Kidney (tissue), 14 donors: ENCODE measurements around the gene MIOS. TPM values are rescaled to one million over a fixed set of nuclear protein-coding genes. Genes with fewer than 3 reads are reported as not detected.

Experiments
- DNase-seq, 5 donors: peaks; one replicate each; pipeline ENCODE4 v3.0.0-alpha.2; 2013 to 2020
- FAIRE-seq: peaks from 2 replicates; lab custom pipeline; 2012; peaks lifted over from hg19 to GRCh38; lab: Jason Lieb, UNC
- H3K27ac ChIP-seq, 2 donors: one replicate each; pipeline ENCODE4 v1.7.0; 2013; ENCODE audit warnings: low read depth in 2 of 2, low read length in 2 of 2, inconsistent platforms in 1 of 2
- H3K27me3 ChIP-seq: one replicate; pipeline ENCODE4 v1.7.1; 2013; ENCODE audit warnings: low read length, inconsistent platforms; ENCODE audit not compliant: control insufficient read depth, insufficient read depth
- H3K36me3 ChIP-seq, 3 donors: one replicate each; pipeline versions ENCODE4 v1.7.0 to v1.7.1; 2013; ENCODE audit warnings: low read length in 3 of 3, control low read depth in 1 of 3, inconsistent platforms in 1 of 3; ENCODE audit not compliant: insufficient read depth in 3 of 3, control insufficient read depth in 2 of 3
- H3K4me1 ChIP-seq, 3 donors: one replicate each; pipeline versions ENCODE4 v1.7.0 to v1.7.1; 2013; ENCODE audit warnings: low read length in 3 of 3, inconsistent platforms in 1 of 3, low read depth in 1 of 3; ENCODE audit not compliant: control insufficient read depth in 2 of 3, insufficient read depth in 2 of 3
- H3K4me3 ChIP-seq, 3 donors: one replicate each; pipeline versions ENCODE4 v1.7.0 to v1.8.1; 2013; ENCODE audit warnings: low read length in 3 of 3, control low read depth in 1 of 3, inconsistent platforms in 1 of 3
- H3K9ac ChIP-seq, 3 donors: one replicate each; pipeline versions ENCODE4 v1.7.0 to v1.7.1; 2013; ENCODE audit warnings: low read length in 3 of 3, control low read depth in 1 of 3, inconsistent platforms in 1 of 3
- H3K9me3 ChIP-seq, 3 donors: one replicate each; pipeline versions ENCODE4 v1.7.0 to v1.7.1; 2013; ENCODE audit warnings: low read length in 3 of 3, control low read depth in 1 of 3, inconsistent platforms in 1 of 3; ENCODE audit not compliant: control insufficient read depth in 2 of 3, insufficient read depth in 1 of 3
- intact Hi-C: fragments of 100-400 bp; cut with DNase I; formaldehyde crosslinking; loops from one replicate; pipeline ENCODE4 v1.11.1; 2022
- polyA plus RNA-seq: library from polyadenylated mRNA; stranded (reverse); fragments of 350-450 nt; fragmentation: Illumina TruSeq; extraction: RNeasy Lipid Tissue Mini Kit (QIAGEN cat#74804); gene quantifications from one replicate; pipeline ENCODE4 v1.2.3, GENCODE V29; 2014; ENCODE audit warnings: low read depth, low replicate concordance; ENCODE audit not compliant: insufficient read depth
- total RNA-seq: library from RNA; stranded (reverse); fragmentation: NEBNext Ultra II Directional; extraction: Animal tissue kit (Norgen Biotek cat#: 25700); gene quantifications from one replicate; pipeline ENCODE4 v1.2.1, GENCODE V29; 2021
- TF ChIP-seq, protein P1 (sequence below): IDR thresholded peaks from 3 replicates; pipeline ENCODE4 v1.5.1; 2012; ENCODE audit warnings: mild to moderate bottlenecking, moderate library complexity, borderline replicate concordance; ENCODE audit not compliant: insufficient read depth; ENCODE audit errors: extremely low read depth
- donor health status: control.
- donor health status: control.
- donor health status: control.
- donor health status: control.
- donor health status: control.
- donor health status: DM: yes; HTN: yes; CAD: no.
- donor health status: Normal renal cell carcinoma (clear cell type).

MIOS gene
- total and polyA plus RNA-seq, 2 donors from 2014 or later: 12.4 to 37.0 TPM

DNA sequence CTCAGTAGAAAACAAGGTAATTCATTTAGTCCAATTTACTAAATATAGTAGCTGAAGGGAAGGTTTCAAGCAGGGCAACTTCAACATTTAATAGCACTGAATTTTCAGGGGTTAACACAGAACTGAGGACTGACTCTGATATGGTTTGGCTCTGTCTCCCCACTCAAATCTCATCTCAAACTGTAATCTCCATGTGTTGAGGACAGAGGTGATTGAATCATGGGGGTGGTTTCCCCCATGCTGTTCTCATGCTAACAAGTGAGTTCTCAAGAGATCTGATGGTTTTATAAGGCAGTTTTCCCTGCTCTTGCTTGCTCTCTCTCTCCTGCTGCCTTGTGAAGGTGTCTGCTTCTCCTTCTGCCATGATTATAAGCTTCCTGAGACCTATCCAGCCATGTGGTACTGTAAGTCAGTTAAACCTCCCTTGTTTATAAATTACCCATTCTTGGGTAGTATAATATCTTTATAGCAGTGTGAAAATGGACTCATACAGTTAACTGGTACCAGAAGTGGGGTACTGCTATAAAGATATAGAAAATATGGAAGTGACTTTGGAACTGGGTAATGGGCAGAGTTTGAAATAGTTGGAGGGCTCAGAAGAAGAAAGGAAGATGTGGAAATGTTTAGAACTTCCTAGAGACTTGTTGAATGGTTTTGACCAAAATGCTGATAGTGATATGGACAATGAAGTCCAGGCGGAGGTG lies 64.1 kb downstream of the MIOS start:
- no peaks in the 10 kb centered on the region for H3K4me1 ChIP-seq
- no peak for DNase-seq
- TF ChIP-seq, protein P1, sequence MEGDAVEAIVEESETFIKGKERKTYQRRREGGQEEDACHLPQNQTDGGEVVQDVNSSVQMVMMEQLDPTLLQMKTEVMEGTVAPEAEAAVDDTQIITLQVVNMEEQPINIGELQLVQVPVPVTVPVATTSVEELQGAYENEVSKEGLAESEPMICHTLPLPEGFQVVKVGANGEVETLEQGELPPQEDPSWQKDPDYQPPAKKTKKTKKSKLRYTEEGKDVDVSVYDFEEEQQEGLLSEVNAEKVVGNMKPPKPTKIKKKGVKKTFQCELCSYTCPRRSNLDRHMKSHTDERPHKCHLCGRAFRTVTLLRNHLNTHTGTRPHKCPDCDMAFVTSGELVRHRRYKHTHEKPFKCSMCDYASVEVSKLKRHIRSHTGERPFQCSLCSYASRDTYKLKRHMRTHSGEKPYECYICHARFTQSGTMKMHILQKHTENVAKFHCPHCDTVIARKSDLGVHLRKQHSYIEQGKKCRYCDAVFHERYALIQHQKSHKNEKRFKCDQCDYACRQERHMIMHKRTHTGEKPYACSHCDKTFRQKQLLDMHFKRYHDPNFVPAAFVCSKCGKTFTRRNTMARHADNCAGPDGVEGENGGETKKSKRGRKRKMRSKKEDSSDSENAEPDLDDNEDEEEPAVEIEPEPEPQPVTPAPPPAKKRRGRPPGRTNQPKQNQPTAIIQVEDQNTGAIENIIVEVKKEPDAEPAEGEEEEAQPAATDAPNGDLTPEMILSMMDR: no peak
- H3K4me3 ChIP-seq: no peak overlapping the region
- H3K9ac ChIP-seq: no peak overlapping the region
- intact Hi-C loops: no loop called here
- peaks cover 0 to 1% (median 0%) of the 10 kb centered on the region in 3 donors for H3K36me3 ChIP-seq
- no peak overlapping the region for H3K27ac ChIP-seq
- no peaks in the 10 kb centered on the region for H3K9me3 ChIP-seq
- no peaks in the 10 kb centered on the region for H3K27me3 ChIP-seq
- FAIRE-seq: no peak

DNA sequence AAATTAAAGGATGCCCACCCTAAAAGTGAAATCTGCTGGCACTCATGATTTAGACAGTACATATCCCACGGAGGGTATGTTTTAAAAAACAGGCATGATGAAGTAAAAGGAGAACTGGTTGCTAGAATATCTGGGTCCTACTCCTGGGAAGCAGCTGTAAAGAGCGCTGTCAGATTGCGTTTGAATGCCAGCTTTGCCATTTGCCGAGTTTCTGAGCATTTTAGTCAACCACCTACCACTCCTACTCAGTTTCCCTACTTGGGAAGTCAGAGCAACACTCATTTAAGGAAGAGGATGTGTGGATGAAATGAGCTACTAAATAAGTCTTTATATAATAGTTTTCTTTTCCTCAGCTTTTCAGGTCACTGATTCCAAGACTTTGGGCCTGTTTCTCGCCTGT lies 72.7 kb downstream of the MIOS start:
- intact Hi-C loops: no loop called here
- TF ChIP-seq, protein P1: no peak
- H3K27me3 ChIP-seq: no peaks in the 10 kb centered on the region
- DNase-seq (no peak), FAIRE-seq (no peak)
- H3K36me3 ChIP-seq: peaks cover 0 to 3% (median 2%) of the 10 kb centered on the region in 3 donors
- peak overlapping the region; percentile 45 to 98 (median 78) for H3K9ac ChIP-seq
- peaks cover 3 to 6% (median 5%) of the 10 kb centered on the region in 3 donors for H3K4me1 ChIP-seq
- peak overlapping the region; percentile 87 for H3K27ac ChIP-seq
- H3K4me3 ChIP-seq: peak overlapping the region; percentile 92 to 99 (median 96)
- H3K9me3 ChIP-seq: no peaks in the 10 kb centered on the region

DNA sequence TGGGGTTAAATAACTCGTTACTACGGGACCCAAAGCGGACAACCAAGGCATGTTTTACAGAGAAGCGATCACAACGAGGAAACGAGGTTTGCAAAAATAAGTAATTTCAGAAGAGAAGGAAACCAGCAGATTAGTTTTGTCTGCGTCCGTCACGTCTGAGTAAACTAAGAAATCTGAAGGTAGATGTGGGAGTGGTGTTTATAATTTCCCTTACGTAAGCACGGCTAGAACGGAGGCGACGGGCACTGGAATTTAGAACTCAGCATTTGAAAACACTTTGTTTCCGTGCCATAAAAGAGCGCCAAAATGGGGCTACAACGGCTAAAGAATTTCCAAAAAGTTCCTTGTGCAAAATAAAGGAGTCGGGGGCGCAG lies 73.2 kb downstream of the MIOS start:
- TF ChIP-seq, protein P1: no peak

More for the DNA sequence above, 73.2 kb downstream of the MIOS start:
- H3K4me3 ChIP-seq: peak overlapping the region; percentile 92 to 99 (median 96)
- FAIRE-seq (no peak), DNase-seq (peak in 2 of 5 donors; percentile 70 to 79)
- no peaks in the 10 kb centered on the region for H3K27me3 ChIP-seq
- H3K4me1 ChIP-seq: peaks cover 3 to 6% (median 5%) of the 10 kb centered on the region in 3 donors
- no peaks in the 10 kb centered on the region for H3K9me3 ChIP-seq
- peak overlapping the region; percentile 87 for H3K27ac ChIP-seq
- peak overlapping the region; percentile 45 to 98 (median 78) for H3K9ac ChIP-seq
- H3K36me3 ChIP-seq: peaks cover 0 to 3% (median 2%) of the 10 kb centered on the region in 3 donors
- intact Hi-C loops: no loop called here
